ENCODE data around the gene HPX. TPM values are rescaled to one million over a fixed set of nuclear protein-coding genes. Genes with fewer than 3 reads are reported as not detected.

The HPX gene
- total RNA-seq, 1 experiment from 2014 or later, result 1.2 TPM

DNA sequence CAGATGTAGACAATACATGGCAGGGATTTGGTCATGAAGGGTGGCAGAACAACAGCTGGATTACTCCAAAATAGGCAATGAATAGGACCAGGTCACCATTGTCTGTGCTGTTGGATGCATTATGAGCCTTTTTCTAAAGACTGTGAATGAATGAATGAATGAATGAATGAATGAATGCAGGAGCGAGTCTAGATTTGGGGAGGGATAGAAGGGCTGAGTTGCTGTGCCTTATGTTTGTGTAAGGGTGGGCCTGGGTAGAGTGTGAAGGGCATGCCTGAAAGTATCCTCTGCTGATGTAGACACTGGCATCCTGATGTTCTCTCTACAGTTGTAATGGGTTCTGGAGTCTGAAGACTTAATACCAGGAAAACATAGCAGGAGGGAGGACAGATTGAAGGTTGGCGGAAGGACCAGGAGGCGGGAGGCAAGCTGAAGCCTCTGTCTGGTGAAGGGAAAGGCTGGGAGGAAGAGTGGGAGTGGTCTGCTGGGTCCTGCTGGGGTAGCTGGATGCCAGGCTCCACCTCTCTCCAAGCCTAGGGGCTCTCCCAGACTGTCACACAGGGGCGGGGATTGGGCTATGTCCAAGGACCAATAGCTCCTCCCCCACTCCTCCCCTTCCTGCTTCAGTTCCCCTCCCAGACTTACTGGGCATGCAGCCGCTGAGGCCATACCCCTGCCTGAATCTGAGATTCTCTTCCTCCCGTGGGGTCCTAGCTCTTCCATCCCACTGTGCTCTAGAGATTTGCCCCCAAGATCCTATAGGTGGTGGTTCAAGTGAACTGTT is 28.1 kb upstream of the HPX start:
- Histone ChIP-seq H4K8ac (replicated peaks; ENCODE audit: insufficient read length, low read depth, low read length) (no peak overlapping the region), H2BK5ac (ENCODE audit: insufficient read length, low read length) (no peak overlapping the region), H3K27ac (ENCODE audit: insufficient read length, low read depth, low read length) (no peak overlapping the region), H3K9me3 (ENCODE audit: control insufficient read depth, low read depth, low read length) (no peaks in the 10 kb centered on the region), H4K91ac (ENCODE audit: insufficient read length, low read depth, low read length) (no peak overlapping the region), H2BK12ac (ENCODE audit: insufficient read length, low read depth, low read length) (no peak overlapping the region), H3K79me2 (ENCODE audit: insufficient read depth, low read length) (no peaks in the 10 kb centered on the region; the same call in 1 of the 2 replicates), H4K5ac (ENCODE audit: insufficient read length, low read depth, low read length) (no peak overlapping the region), H3K23me2 (ENCODE audit: insufficient read length, low read depth, low read length, poor library complexity, severe bottlenecking) (peaks cover 7% of the 10 kb centered on the region), H4K20me1 (ENCODE audit: control insufficient read depth, insufficient read depth, insufficient read length) (no peaks in the 10 kb centered on the region), H3K4ac (ENCODE audit: low read depth, low read length) (no peak overlapping the region), H3K27me3 (ENCODE audit: insufficient read depth, low read length) (no peaks in the 10 kb centered on the region; the same call in 1 of the 2 replicates), H3K56ac (ENCODE audit: insufficient read length, low read depth, low read length) (no peak overlapping the region), H2AFZ (ENCODE audit: low read length) (no peak overlapping the region), H2AK5ac (ENCODE audit: insufficient read length, low read length) (no peak overlapping the region), H3T11ph (ENCODE audit: low read length) (no peak overlapping the region), H3K23ac (ENCODE audit: insufficient read length, low read depth, low read length) (no peak overlapping the region), H3K18ac (ENCODE audit: insufficient read length, low read depth, low read length) (no peak overlapping the region), H2BK15ac (ENCODE audit: low read depth, low read length) (no peak overlapping the region), H3K9ac (ENCODE audit: extremely low read depth, insufficient read length, low read length) (no peak overlapping the region), H3K4me2 (ENCODE audit: insufficient read depth, insufficient read length, low read length) (peak overlapping the region; percentile 21), H3K4me1 (ENCODE audit: insufficient read depth, low read length) (peaks cover 6% of the 10 kb centered on the region; the same call in 1 of the 2 replicates), H2BK20ac (ENCODE audit: low read depth, low read length, poor library complexity, severe bottlenecking) (no peak overlapping the region), H3K79me1 (ENCODE audit: insufficient read depth, low read depth, low read length, poor library complexity, severe bottlenecking) (no peaks in the 10 kb centered on the region), H2BK120ac (ENCODE audit: low read depth, low read length, poor library complexity, severe bottlenecking) (no peak overlapping the region), H3K14ac (ENCODE audit: insufficient read depth, low read length) (no peak overlapping the region)
- peak; percentile 99 for DNase-seq
- TF ChIP-seq, protein P1, sequence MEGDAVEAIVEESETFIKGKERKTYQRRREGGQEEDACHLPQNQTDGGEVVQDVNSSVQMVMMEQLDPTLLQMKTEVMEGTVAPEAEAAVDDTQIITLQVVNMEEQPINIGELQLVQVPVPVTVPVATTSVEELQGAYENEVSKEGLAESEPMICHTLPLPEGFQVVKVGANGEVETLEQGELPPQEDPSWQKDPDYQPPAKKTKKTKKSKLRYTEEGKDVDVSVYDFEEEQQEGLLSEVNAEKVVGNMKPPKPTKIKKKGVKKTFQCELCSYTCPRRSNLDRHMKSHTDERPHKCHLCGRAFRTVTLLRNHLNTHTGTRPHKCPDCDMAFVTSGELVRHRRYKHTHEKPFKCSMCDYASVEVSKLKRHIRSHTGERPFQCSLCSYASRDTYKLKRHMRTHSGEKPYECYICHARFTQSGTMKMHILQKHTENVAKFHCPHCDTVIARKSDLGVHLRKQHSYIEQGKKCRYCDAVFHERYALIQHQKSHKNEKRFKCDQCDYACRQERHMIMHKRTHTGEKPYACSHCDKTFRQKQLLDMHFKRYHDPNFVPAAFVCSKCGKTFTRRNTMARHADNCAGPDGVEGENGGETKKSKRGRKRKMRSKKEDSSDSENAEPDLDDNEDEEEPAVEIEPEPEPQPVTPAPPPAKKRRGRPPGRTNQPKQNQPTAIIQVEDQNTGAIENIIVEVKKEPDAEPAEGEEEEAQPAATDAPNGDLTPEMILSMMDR (conservative IDR thresholded peaks at IDR 0.05), result no peak
- Mint-ChIP-seq H3K27ac (no peak overlapping the region), H3K4me3 (no peak overlapping the region), H3K4me1 (peaks cover 7 to 12% of the 10 kb centered on the region in 2 experiments), H3K9me3 (no peaks in the 10 kb centered on the region), H3K27me3 (ENCODE audit: low read depth) (no peaks in the 10 kb centered on the region; the same call in none of the 2 replicates), H3K36me3 (ENCODE audit: insufficient read depth in 1 of 3, low read depth in 3 of 3) (peaks cover 0 to under 1% (median 0%) of the 10 kb centered on the region in 3 experiments; a peak in 1 of 7 replicates)
- no CpG with 5 or more reads among the region's 6 CpGs for WGBS (ENCODE audit: extremely low coverage, insufficient read length, low lambda C conversion rate)
